ENCODE data around the gene SEPHS2.
A peak's percentile ranks its signal among the peaks of the same experiment; 100 is the strongest.

SEPHS2 gene

DNA sequence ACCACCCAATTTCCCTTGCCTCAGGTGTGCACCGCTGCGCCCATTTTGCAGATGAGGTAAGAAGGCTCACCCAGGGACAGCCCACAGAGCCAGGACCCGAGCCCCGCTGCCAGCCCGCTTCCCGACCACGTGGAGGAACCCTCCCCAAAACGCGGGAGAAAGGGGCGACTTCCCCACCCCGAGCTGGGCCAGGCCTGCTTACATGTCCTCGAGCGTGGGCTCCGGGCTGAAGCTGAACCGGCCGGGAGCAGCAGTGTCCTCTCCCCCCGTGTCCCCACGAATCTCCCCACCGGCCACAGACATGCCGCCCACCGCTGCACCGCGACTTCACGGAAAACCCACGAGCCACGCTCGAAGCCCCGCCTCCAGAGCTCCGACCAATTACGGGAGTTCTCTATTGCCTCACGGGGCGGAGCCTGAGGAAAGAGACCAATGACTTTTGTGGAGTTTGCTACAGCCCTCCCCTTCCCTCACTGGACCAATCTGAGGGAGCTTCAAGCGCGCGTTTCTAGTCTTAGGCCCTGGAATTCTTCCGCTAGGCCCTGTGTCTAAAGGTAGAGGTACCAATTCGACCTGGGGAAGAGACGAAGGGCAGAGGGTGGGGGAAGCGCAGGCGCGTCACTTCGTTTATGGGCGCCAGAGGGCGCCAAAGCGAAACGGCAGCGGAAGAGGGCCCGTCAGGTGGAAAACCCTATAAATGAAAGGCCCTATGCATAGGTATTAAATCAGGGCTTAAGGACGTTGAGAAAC lies 15.8 kb downstream of the SEPHS2 start, which contains the start of gene DCTPP1:
Gene DCTPP1 (minus strand): TSS at position 353 of the 750 bp plus-strand sequence. CDS start 50 bp downstream, at position 303.
- TF ChIP-seq, protein P1, sequence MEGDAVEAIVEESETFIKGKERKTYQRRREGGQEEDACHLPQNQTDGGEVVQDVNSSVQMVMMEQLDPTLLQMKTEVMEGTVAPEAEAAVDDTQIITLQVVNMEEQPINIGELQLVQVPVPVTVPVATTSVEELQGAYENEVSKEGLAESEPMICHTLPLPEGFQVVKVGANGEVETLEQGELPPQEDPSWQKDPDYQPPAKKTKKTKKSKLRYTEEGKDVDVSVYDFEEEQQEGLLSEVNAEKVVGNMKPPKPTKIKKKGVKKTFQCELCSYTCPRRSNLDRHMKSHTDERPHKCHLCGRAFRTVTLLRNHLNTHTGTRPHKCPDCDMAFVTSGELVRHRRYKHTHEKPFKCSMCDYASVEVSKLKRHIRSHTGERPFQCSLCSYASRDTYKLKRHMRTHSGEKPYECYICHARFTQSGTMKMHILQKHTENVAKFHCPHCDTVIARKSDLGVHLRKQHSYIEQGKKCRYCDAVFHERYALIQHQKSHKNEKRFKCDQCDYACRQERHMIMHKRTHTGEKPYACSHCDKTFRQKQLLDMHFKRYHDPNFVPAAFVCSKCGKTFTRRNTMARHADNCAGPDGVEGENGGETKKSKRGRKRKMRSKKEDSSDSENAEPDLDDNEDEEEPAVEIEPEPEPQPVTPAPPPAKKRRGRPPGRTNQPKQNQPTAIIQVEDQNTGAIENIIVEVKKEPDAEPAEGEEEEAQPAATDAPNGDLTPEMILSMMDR (IDR thresholded peaks at IDR 0.05; ENCODE audit: low read depth, low read length, missing control alignments): peak; percentile 90
- peak within 1 kb of the TSS; percentile 84 for H3K4me3 ChIP-seq (ENCODE audit: low read depth, low read length)
- peak; percentile 100 for DNase-seq (ENCODE audit: low read depth)

DNA sequence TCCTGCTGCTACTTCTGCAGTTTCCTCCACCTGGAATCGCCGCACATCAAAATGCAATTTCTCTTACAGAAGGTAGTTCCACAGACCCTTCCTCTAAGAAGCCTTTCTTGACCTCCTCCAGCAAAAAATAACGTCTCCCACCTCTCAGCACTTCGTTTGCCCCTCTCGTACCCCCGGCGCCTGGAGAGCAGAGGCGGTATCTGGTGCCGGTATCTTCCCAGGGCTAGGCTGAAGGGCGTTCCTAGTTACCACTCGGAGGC lies 16.3 kb downstream of the SEPHS2 start:
- peak overlapping the region; percentile 84 for H3K4me3 ChIP-seq (ENCODE audit: low read depth, low read length)
- TF ChIP-seq, protein P1 (IDR thresholded peaks at IDR 0.05; ENCODE audit: low read depth, low read length, missing control alignments): no peak
- no peak for DNase-seq (ENCODE audit: low read depth)

DNA sequence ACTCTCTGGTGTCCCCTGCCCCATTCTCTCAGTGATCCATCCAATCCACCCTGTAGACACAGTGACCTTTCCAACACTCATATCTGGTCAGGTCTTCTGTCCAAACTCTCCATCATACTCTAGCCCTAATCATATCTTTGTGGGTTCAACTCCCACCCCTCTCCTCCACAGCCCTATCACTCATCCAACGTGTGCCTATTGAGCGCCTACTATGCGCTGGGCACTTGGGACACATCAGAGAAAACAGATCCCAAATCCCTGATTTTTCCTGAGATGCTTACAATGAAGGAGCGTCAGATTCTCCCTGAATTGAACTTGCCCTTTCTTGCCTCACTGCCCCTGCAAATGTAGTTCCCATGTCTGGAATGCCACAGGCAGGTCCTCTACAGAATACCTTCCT lies 17.6 kb downstream of the SEPHS2 start:
- H3K4me3 ChIP-seq (ENCODE audit: low read depth, low read length): no peak overlapping the region
- DNase-seq (ENCODE audit: low read depth): no peak
- TF ChIP-seq, protein P1 (IDR thresholded peaks at IDR 0.05; ENCODE audit: low read depth, low read length, missing control alignments): no peak

DNA sequence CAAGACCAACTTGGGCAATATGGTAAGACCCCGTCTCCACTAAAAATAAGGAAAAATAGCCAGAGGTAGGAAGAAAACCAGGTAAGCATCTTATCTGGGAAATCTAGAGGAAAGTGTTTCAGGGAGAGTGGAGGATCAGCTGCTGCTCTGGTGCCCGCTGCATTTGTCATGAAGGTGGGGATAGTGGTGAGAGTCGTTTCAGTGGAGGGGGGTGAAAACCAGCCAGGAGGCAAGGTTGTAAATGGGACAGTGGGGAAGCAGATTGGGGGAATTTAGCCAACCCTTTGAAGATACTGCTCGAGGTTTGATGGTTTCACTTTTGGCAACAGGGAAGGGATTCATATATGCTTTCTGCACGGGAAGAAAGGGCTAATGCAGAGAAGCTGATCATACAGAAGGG lies 24.7 kb downstream of the SEPHS2 start:
- no peak overlapping the region for H3K4me3 ChIP-seq (ENCODE audit: low read depth, low read length)
- TF ChIP-seq, protein P1 (IDR thresholded peaks at IDR 0.05; ENCODE audit: low read depth, low read length, missing control alignments): no peak
- DNase-seq (ENCODE audit: low read depth): no peak

DNA sequence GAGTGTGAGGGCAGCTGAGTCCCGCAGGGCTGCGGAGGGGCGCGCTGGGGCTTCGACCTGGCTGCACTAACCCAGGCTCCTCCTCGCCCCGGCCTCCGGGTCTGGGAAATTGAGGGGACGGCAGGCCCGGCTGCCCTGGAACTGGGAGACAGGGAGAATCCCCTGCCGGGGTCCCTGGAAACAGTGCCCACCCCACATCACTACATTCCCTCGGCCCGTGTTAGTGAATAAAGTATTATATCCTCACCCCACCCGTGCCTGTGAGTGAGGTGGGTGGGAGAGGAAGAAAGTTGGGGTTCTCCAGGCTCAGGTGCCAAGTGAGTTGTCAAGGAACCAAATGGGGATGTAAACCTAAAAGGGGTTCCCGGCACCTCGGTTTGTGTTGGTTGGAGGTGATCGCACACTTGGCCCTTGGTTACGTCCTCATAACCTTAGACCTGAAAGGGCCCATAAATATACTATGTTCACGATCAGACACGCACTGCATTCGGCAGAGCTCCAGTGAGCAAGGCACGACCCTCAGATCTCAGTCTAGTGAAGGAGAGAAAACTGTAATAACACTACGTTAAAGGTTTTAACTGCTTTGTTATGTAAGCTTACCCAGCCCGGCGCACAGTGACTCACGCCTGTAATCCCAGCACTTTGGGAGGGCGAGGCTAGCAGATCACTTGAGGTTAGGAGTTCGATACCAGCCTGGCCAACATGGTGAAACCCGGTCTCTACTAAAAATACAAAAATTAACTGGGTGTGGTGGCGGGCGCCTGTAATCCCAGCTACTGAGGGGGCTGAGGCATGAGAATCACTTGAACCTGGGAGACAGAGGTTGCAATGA lies 27.1 kb downstream of the SEPHS2 start:
- H3K4me3 ChIP-seq (ENCODE audit: low read depth, low read length): peak overlapping the region; percentile 70
- TF ChIP-seq, protein P1 (IDR thresholded peaks at IDR 0.05; ENCODE audit: low read depth, low read length, missing control alignments): no peak

DNA sequence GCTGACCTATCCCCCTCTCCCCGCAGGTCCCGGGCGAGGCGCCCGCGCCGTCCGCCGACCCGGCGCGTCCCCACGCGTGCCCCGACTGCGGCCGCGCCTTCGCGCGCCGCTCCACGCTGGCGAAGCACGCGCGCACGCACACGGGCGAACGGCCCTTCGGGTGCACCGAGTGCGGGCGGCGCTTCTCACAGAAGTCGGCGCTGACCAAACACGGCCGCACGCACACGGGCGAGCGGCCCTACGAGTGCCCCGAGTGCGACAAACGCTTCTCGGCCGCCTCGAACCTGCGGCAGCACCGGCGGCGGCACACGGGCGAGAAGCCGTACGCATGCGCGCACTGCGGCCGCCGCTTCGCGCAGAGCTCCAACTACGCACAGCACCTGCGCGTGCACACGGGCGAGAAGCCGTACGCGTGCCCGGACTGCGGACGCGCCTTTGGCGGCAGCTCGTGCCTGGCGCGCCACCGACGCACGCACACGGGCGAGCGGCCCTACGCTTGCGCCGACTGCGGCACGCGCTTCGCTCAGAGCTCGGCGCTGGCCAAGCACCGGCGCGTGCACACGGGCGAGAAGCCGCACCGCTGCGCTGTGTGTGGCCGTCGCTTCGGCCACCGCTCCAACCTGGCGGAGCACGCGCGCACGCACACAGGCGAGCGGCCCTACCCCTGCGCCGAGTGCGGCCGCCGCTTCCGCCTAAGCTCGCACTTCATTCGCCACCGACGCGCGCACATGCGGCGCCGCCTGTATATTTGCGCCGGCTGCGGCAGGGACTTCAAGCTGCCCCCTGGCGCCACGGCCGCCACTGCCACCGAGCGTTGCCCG lies 27.9 kb downstream of the SEPHS2 start:
- TF ChIP-seq, protein P1 (IDR thresholded peaks at IDR 0.05; ENCODE audit: low read depth, low read length, missing control alignments): no peak
- peak overlapping the region; percentile 70 for H3K4me3 ChIP-seq (ENCODE audit: low read depth, low read length)
- DNase-seq (ENCODE audit: low read depth): peak; percentile 82

More for the DNA sequence above, 27.1 kb downstream of the SEPHS2 start:
- DNase-seq (ENCODE audit: low read depth): no peak
